HepG2 (cell line): Measurements from ENCODE around the gene VEGFB. TPM values are rescaled to one million over a fixed set of nuclear protein-coding genes. Genes with fewer than 3 reads are reported as not detected.
A peak's percentile ranks its signal among the peaks of the same experiment; 100 is the strongest.

Experiments used
- ASH2L ChIP-seq: fragments of 300-600, 200-600 bp; sonication (generic); IDR thresholded peaks from 2 replicates; pipeline ENCODE4 v1.7.0; 2017; ENCODE audit warnings: low read depth, mild to moderate bottlenecking, moderate library complexity, mixed read lengths, low read length; ENCODE audit not compliant: insufficient read length
- ATF4 ChIP-seq, 2 experiments: fragments of 450-650 bp in 1 of 2; sonication (generic) in 1 of 2; formaldehyde crosslinking; IDR thresholded peaks; 2 replicates each; pipeline versions ENCODE4 v1.5.0 to v1.8.0; 2020 to 2022; ENCODE audit warnings: mild to moderate bottlenecking in 1 of 2, missing genetic modification reagents in 1 of 2
- BHLHE40 ChIP-seq: IDR thresholded peaks from 2 replicates; pipeline ENCODE4 v1.6.1; 2011; ENCODE audit warnings: low read length, improper control_type of control experiment
- CCAR2 ChIP-seq: fragments of 200-400 bp; formaldehyde crosslinking; optimal IDR thresholded peaks from 2 replicates; pipeline ENCODE3; 2018; ENCODE audit warnings: low read depth, mild to moderate bottlenecking, low read length, moderate library complexity
- ELK4 ChIP-seq: sonication (generic); formaldehyde crosslinking; IDR thresholded peaks from 2 replicates; pipeline ENCODE4 v1.9.0; 2021; ENCODE audit warnings: missing genetic modification reagents, borderline replicate concordance
- EZH2 ChIP-seq: conservative IDR thresholded peaks from 2 replicates; pipeline ENCODE4 v1.6.1; 2012; ENCODE audit warnings: mild to moderate bottlenecking, low read depth, low read length, moderate library complexity
- HNRNPL ChIP-seq: fragments of 200-400 bp; formaldehyde crosslinking; IDR thresholded peaks from 2 replicates; pipeline ENCODE4 v1.6.1; 2017; ENCODE audit warnings: mild to moderate bottlenecking, low read depth, low read length
- HOXA3 ChIP-seq: sonication (generic); formaldehyde crosslinking; IDR thresholded peaks from 2 replicates; pipeline ENCODE4 v1.5.0; 2020; ENCODE audit warnings: missing genetic modification reagents
- JUNB ChIP-seq: sonication (generic); formaldehyde crosslinking; IDR thresholded peaks from 2 replicates; pipeline ENCODE4 v1.8.0; 2022; ENCODE audit warnings: missing genetic modification reagents, mild to moderate bottlenecking, borderline replicate concordance
- MTA1 ChIP-seq: sonication (generic); formaldehyde crosslinking; IDR thresholded peaks from 2 replicates; pipeline ENCODE4 v1.4.0; 2020; ENCODE audit warnings: missing genetic modification reagents, mild to moderate bottlenecking, borderline replicate concordance
- NFKBIZ ChIP-seq: IDR thresholded peaks from 2 replicates; pipeline ENCODE4 v1.6.1; 2018; ENCODE audit warnings: missing genetic modification reagents, missing compliant biosample characterization
- PATZ1 ChIP-seq: sonication (generic); formaldehyde crosslinking; IDR thresholded peaks from 2 replicates; pipeline ENCODE4 v1.4.0; 2020; ENCODE audit warnings: missing genetic modification reagents
- REPIN1 ChIP-seq: sonication (generic); formaldehyde crosslinking; IDR thresholded peaks from 2 replicates; pipeline ENCODE4 v1.8.0; 2022; ENCODE audit warnings: missing genetic modification reagents, low read depth, mild to moderate bottlenecking, borderline replicate concordance
- SALL2 ChIP-seq: sonication (generic); formaldehyde crosslinking; IDR thresholded peaks from 2 replicates; pipeline ENCODE4 v1.8.1; 2023; ENCODE audit warnings: mild to moderate bottlenecking, missing genetic modification reagents, inconsistent platforms
- ZBTB43 ChIP-seq: sonication (generic); formaldehyde crosslinking; conservative IDR thresholded peaks from 2 replicates; pipeline ENCODE4 v1.4.0; 2020; ENCODE audit warnings: missing genetic modification reagents
- ZBTB7A ChIP-seq: sonication (generic); formaldehyde crosslinking; IDR thresholded peaks from 2 replicates; pipeline ENCODE4 v1.8.0; 2022; ENCODE audit warnings: mild to moderate bottlenecking, missing genetic modification reagents
- ZNF160 ChIP-seq: sonication (generic); formaldehyde crosslinking; IDR thresholded peaks from 2 replicates; pipeline ENCODE4 v1.8.0; 2022; ENCODE audit warnings: mild to moderate bottlenecking, inconsistent platforms, missing genetic modification reagents
- ZNF24 ChIP-seq: fragments of 450-650 bp; IDR thresholded peaks from 2 replicates; pipeline ENCODE4 v1.6.1; 2017; ENCODE audit warnings: antibody characterized with exemption, mild to moderate bottlenecking
- ZNF674 ChIP-seq: sonication (generic); formaldehyde crosslinking; IDR thresholded peaks from 2 replicates; pipeline ENCODE4 v1.5.0; 2020; ENCODE audit warnings: low read depth, mild to moderate bottlenecking, missing genetic modification reagents
- ZNF83 ChIP-seq: sonication (generic); formaldehyde crosslinking; IDR thresholded peaks from 2 replicates; pipeline ENCODE4 v1.4.0; 2020; ENCODE audit warnings: missing genetic modification reagents, mild to moderate bottlenecking, borderline replicate concordance
- polyA plus RNA-seq, 8 experiments: library from polyadenylated mRNA; depleted of rRNA in 3 of 8; stranded (reverse) in 7 of 8; unstranded in 1 of 8; fragments of >200 nt; fragmentation: Illumina TruSeq in 4 of 8; extraction: Trizol in 4 of 8; gene quantifications; 2 replicates each; pipeline versions ENCODE4 v1.2.1 to v1.2.3, GENCODE V29; 2011 to 2016; ENCODE audit warnings: low read depth in 4 of 8, missing spikeins in 1 of 8, mixed read lengths in 1 of 8; ENCODE audit not compliant: insufficient read depth in 1 of 8
- total RNA-seq, 5 experiments: library from RNA; depleted of rRNA; stranded (reverse); fragments of >200 nt; fragmentation: Illumina TruSeq; extraction: Trizol; gene quantifications; 2 replicates each; pipeline ENCODE4 v1.2.3, GENCODE V29; 2016; ENCODE audit warnings: low read depth in 1 of 5

Gene VEGFB
- total and polyA plus RNA-seq, 2 of the 13 experiments (the other 11 are each of a cell fraction or from before 2014, with no cell fraction given): 9.0 to 11.3 TPM

- 0 out of 2 replicates have a peak, but pooled peaks have one; percentile 40 for TF ChIP-seq SALL2
- no peak for TF ChIP-seq BHLHE40
- TF ChIP-seq HNRNPL: peak; percentile 77
- no peak for TF ChIP-seq EZH2
- TF ChIP-seq NFKBIZ (CRISPR knock-in tag): no peak
- TF ChIP-seq ZNF160 (CRISPR knock-in tag): no peak
- TF ChIP-seq ZNF24: no peak
- peak in 1 of 2 experiments; percentile 50; a peak in 1 of 4 replicates for TF ChIP-seq ATF4 (CRISPR knock-in tag; IDR thresholded peaks at IDR 0.05)
- TF ChIP-seq PATZ1: peak; percentile 71
- TF ChIP-seq ELK4 (CRISPR knock-in tag): no peak
- TF ChIP-seq MTA1 (CRISPR knock-in tag): peak; percentile 76; the same call in 1 of the 2 replicates
- peak; percentile 38; the same call in 1 of the 2 replicates for TF ChIP-seq ZBTB7A
- 0 out of 2 replicates have a peak, but pooled peaks have one; percentile 40 for TF ChIP-seq JUNB (CRISPR knock-in tag)
- peak; percentile 39 for TF ChIP-seq ASH2L
- TF ChIP-seq HOXA3 (CRISPR knock-in tag): peak; percentile 46; the same call in 1 of the 2 replicates
- no peak for TF ChIP-seq ZNF674
- TF ChIP-seq CCAR2: no peak
- 0 out of 2 replicates have a peak, but pooled peaks have one; percentile 23 for TF ChIP-seq ZBTB43 (CRISPR knock-in tag)
- TF ChIP-seq ZNF83 (CRISPR knock-in tag): no peak
- 0 out of 2 replicates have a peak, but pooled peaks have one; percentile 24 for TF ChIP-seq REPIN1 (CRISPR knock-in tag)
These were observed 3.1 kb downstream of the VEGFB start (continued) for GRCh38 chr11:64237484-64237951.
